SU-DHL-6 (cell line): ENCODE measurements around the gene KCNE1.
"Not testable (repeated sequence)": the region's sequence is repeated elsewhere in the genome, so short reads cannot be mapped to it uniquely, and the experiment has no call there.

Experiments used
- CTCF ChIP-seq: fragments of 200-600 bp; sonication (generic); IDR thresholded peaks from one replicate; pipeline ENCODE4 v1.5.1; 2017; ENCODE audit warnings: antibody characterized with exemption, mild to moderate bottlenecking, low read length, moderate library complexity; ENCODE audit not compliant: insufficient read depth, poor library complexity, severe bottlenecking
- EZH2phosphoT487 ChIP-seq: fragments of 200-600 bp; sonication (generic), shearing (Covaris generic); conservative IDR thresholded peaks from 2 replicates; pipeline ENCODE4 v1.6.1; 2018; ENCODE audit warnings: mild to moderate bottlenecking, antibody characterized with exemption, low read length, moderate library complexity, mixed read lengths

- TF ChIP-seq CTCF, EZH2phosphoT487: not testable (repeated sequence)
Observed at GRCh38 chr21:34455628-34456027, 56.4 kb downstream of the KCNE1 start.
